HG03060 (cell line): Measurements from ENCODE around the gene CTDSP1.

ENCODE experiments used
- ATAC-seq: cut with Tn5 transposase; IDR thresholded peaks from one replicate; pipeline ENCODE4 v1.9.1; 2021; ENCODE audit warnings: low read depth, moderate number of reproducible peaks; ENCODE audit not compliant: unreplicated experiment

Gene CTDSP1

GRCh38 chr2:218419630-218420216 lies 20.1 kb downstream of the CTDSP1 start:
- ATAC-seq: no peak

- no peak for ATAC-seq
Observed at GRCh38 chr2:218421027-218421426, 21.4 kb downstream of the CTDSP1 start.

DNA sequence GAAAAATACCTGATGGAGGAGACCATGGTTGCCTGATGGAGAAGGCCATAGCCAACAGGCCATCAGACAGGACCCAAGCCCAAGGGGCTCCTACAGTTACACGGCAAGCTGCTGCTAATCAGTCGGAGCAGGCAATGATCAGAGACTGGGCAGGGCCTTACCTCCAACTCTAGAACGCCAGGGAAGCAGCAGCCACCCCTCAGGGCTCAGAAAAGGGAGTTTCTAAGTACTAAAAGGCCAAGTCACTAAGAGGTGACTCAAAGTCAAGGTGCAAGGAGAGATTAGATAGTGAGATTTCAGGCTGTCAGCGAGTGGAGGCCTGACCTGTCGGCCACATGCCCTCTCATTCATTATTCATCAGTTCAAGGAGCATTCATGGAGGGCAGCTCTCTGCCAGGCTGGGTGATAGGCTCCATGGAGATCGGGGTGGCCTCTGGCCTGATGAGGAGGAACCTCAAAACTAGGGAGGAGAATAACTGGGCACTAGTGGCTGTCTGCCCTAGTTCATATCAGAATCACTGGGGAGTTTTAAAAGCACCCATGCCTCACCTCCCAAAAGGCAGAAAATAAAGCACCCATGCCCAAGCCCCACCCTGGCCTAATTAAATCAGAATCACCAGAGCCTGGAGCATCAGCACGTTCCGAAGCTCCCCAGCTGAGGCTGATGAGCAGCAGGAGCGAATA lies 22.9 kb downstream of the CTDSP1 start:
- ATAC-seq: no peak

GRCh38 chr2:218423584-218423983 lies 23.9 kb downstream of the CTDSP1 start:
- ATAC-seq: no peak

GRCh38 chr2:218425531-218425930 lies 25.9 kb downstream of the CTDSP1 start:
- ATAC-seq: no peak

- ATAC-seq: no peak
Observed at GRCh38 chr2:218427741-218428140, 28.1 kb downstream of the CTDSP1 start.

- ATAC-seq: no peak
Observed at GRCh38 chr2:218428846-218429558, 29.3 kb downstream of the CTDSP1 start.

DNA sequence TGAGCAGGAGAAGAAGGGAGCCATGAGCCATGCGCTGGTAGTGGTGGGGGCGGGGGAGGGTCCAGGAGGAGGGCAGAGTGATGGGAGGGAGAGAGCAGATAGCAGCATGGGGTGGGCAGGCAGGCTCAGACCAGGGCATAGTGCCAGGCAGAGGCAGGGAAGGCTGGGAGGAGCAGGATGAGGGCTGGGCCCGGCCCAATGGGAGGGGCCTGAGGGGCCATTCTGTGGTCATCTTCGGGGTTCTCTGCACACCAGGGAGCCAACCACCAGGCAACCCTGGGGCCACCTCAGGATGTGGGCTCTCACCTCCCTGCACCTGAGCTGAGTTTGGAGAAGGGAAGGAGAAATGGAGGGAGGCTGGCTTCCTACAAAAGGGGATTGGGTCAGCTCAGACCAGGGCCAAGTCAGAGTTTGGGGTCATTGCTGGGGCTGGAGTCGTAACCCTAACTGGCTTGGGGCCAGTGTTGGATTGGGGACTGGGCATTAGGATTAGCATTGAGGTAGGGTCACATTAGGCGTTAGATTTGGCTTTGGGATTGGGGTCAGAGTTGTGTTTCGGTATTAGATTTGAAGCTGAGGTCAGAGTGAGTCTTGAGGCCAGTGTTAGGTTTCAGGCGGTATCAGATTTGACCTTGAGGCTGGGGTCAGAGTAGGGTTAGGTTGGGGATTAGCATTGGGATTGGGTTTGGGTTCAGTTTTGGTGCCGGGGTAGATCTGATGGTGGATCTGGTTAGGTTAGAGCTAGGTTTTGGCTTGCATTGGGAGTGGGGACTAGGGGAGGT lies 30.4 kb downstream of the CTDSP1 start:
- ATAC-seq: no peak

- ATAC-seq: no peak
Observed at GRCh38 chr2:218430721-218431120, 31.1 kb downstream of the CTDSP1 start.

GRCh38 chr2:218431878-218432277 lies 32.2 kb downstream of the CTDSP1 start:
- ATAC-seq: no peak

- no peak for ATAC-seq
Observed at GRCh38 chr2:218432676-218433365, 33.2 kb downstream of the CTDSP1 start.

DNA sequence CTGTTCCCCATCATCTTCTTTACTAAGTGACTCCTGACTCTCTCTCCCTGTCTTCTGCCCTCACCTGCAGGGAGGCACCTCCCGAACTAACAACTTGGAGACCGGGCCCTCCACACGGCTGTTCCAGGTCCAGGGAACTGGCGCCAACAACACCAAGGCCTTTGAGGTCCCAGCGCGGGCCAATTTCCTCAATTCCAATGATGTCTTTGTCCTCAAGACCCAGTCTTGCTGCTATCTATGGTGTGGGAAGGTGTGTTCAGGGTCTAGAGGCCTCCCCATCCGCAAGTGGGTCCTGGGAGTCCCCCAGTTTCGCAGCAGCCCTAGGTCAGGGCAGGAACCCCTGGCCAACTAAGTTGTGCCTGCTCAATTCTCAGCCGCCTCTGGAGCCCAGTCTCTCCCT lies 34.8 kb downstream of the CTDSP1 start:
- no peak for ATAC-seq

- ATAC-seq: no peak
Observed at GRCh38 chr2:218435003-218435982, 35.6 kb downstream of the CTDSP1 start.

- ATAC-seq: no peak
Observed at GRCh38 chr2:218436992-218437391, 37.3 kb downstream of the CTDSP1 start.

GRCh38 chr2:218437969-218438368 lies 38.3 kb downstream of the CTDSP1 start:
- ATAC-seq: no peak

GRCh38 chr2:218438596-218438995 lies 38.9 kb downstream of the CTDSP1 start:
- ATAC-seq: no peak

DNA sequence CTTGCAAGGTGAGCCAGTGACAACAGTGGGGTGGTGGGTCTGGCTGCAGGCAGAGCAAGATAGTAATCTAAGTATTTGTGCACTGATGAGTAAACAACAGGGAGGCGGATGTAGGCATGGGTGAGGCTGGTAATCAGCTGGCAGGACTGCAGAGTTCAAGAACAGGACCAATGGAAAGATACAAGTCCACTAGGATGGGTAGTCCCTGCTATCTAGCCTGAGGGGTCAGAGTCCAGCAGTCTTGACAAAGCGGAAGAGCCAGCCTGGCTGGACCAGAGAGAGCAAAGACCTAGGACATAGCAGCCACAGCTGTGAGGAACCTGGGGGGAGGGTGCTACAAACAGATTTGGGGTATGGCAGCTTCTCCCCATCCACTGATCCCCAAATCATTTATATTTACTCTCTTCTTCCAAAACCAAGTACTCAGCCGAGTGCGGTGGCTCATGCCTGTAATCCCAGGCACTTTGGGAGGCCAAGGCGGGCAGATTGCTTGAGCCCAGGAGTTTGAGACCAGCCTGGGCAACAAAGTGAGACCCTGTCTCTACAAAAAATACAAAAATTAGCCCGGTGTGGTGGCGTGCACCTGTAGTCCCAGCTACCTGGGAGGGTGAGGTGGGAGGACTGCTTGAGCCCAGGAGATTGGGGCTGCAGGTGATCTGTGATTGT lies 45.2 kb downstream of the CTDSP1 start:
- no peak for ATAC-seq

DNA sequence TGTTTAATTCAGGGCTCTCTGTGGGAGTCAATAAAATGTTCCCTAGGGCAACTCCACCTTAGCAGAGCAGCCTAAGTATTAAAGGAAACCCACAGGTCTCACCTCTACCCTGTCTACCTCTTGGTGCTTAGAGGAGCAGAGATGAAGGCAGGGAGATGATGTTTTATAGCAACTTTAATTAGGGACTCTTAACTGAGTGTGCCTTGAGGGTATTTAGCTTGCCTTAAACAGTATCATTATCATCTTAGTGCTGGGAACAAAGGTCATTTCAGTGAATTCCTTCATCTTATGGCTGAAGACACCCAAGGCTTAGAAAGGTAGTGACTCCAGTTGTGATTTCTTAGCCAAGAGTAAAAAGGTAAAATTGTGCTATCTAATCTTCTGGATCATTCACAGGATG lies 45.9 kb downstream of the CTDSP1 start:
- no peak for ATAC-seq

DNA sequence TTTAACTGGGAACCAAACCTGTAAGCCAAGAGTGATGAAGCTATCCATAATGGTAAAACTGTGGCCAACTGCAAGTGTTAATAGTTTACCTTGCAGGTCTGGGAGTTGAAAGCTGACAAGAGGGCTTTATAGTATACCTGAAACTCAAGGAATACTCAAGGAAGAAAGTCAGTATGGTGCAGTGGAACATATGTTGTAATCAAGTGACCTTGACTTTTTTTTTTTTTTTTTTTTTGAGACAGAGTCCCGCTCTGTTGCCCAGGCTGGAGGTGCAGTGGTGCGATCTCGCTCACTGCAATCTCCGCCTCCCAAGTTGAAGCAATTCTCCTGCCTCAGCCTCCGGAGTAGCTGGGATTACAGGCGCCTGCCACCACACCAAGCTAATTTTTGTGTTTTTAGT lies 46.9 kb downstream of the CTDSP1 start:
- no peak for ATAC-seq
